ENCODE measurements around the gene ATP2A1.

ATP2A1 gene

GRCh38 chr16:28838558-28838918 lies 39.8 kb upstream of the ATP2A1 start:
- Histone ChIP-seq H2AFZ (ENCODE audit: insufficient read depth, low read length, poor library complexity) (no peak overlapping the region), H3K9me3 (ENCODE audit: insufficient read depth, low read depth, low read length) (no peaks in the 10 kb centered on the region), H3K4me3 (ENCODE audit: low read depth, low read length) (no peak overlapping the region), H3K79me1 (ENCODE audit: low read length) (no peaks in the 10 kb centered on the region), H2BK5ac (ENCODE audit: low read depth, low read length, poor library complexity) (no peak overlapping the region), H3K23ac (ENCODE audit: low read length) (no peak overlapping the region), H2AK5ac (ENCODE audit: low read length) (no peak overlapping the region), H2BK120ac (ENCODE audit: insufficient read depth, low read length, poor library complexity) (no peak overlapping the region), H4K8ac (ENCODE audit: low read depth, low read length) (no peak overlapping the region), H3K27ac (ENCODE audit: low read depth, low read length) (no peak overlapping the region), H3K4me2 (ENCODE audit: low read length) (no peak overlapping the region), H3K18ac (ENCODE audit: low read length) (no peak overlapping the region), H3K27me3 (ENCODE audit: insufficient read depth, low read length) (no peaks in the 10 kb centered on the region), H4K91ac (ENCODE audit: low read depth, low read length) (no peak overlapping the region), H3K36me3 (ENCODE audit: control insufficient read depth in 1 of 2, insufficient read depth in 2 of 2, low read length in 2 of 2) (peaks cover 57 to 69% of the 10 kb centered on the region in 2 experiments), H3K14ac (ENCODE audit: low read length) (no peak overlapping the region), H3K79me2 (ENCODE audit: control insufficient read depth, insufficient read depth, low read length, poor library complexity) (no peaks in the 10 kb centered on the region), H3K9ac (ENCODE audit: low read length) (no peak overlapping the region), H2BK12ac (ENCODE audit: low read length) (no peak overlapping the region), H3K4me1 (ENCODE audit: control insufficient read depth in 1 of 2, insufficient read depth in 2 of 2, low read length in 2 of 2) (no peaks in the 10 kb centered on the region), H4K12ac (ENCODE audit: low read depth, low read length) (no peak overlapping the region), H3K4ac (ENCODE audit: low read depth, low read length) (no peak overlapping the region)
- DNase-seq, result no peak
- no CpG with 5 or more reads among the region's 1 CpG for WGBS (ENCODE audit: extremely low coverage, insufficient coverage, insufficient read length)

- H3K23ac ChIP-seq (ENCODE audit: low read length), result no peak overlapping the region
- no peak overlapping the region for H2AFZ ChIP-seq (ENCODE audit: insufficient read depth, low read length, poor library complexity)
- H3K18ac ChIP-seq (ENCODE audit: low read length), result no peak overlapping the region
- DNase-seq, result no peak
- no peak overlapping the region for H3K4me3 ChIP-seq (ENCODE audit: low read depth, low read length)
- H3K27ac ChIP-seq (ENCODE audit: low read depth, low read length), result no peak overlapping the region
- WGBS (ENCODE audit: extremely low coverage, insufficient coverage, insufficient read length), result no CpG with 5 or more reads among the region's 14 CpGs
- peaks cover 58 to 69% of the 10 kb centered on the region in 2 experiments for H3K36me3 ChIP-seq (ENCODE audit: control insufficient read depth in 1 of 2, insufficient read depth in 2 of 2, low read length in 2 of 2)
- no peak overlapping the region for H4K91ac ChIP-seq (ENCODE audit: low read depth, low read length)
- no peak overlapping the region for H4K8ac ChIP-seq (ENCODE audit: low read depth, low read length)
- no peak overlapping the region for H4K12ac ChIP-seq (ENCODE audit: low read depth, low read length)
- H2AK5ac ChIP-seq (ENCODE audit: low read length), result no peak overlapping the region
- H2BK12ac ChIP-seq (ENCODE audit: low read length), result no peak overlapping the region
- H3K79me2 ChIP-seq (ENCODE audit: control insufficient read depth, insufficient read depth, low read length, poor library complexity), result no peaks in the 10 kb centered on the region
- no peaks in the 10 kb centered on the region for H3K79me1 ChIP-seq (ENCODE audit: low read length)
- no peak overlapping the region for H3K14ac ChIP-seq (ENCODE audit: low read length)
- no peak overlapping the region for H3K9ac ChIP-seq (ENCODE audit: low read length)
- H2BK5ac ChIP-seq (ENCODE audit: low read depth, low read length, poor library complexity), result no peak overlapping the region
- H3K4me2 ChIP-seq (ENCODE audit: low read length), result no peak overlapping the region
- no peaks in the 10 kb centered on the region for H3K27me3 ChIP-seq (ENCODE audit: insufficient read depth, low read length)
- H3K4me1 ChIP-seq (ENCODE audit: control insufficient read depth in 1 of 2, insufficient read depth in 2 of 2, low read length in 2 of 2), result no peaks in the 10 kb centered on the region
- H3K4ac ChIP-seq (ENCODE audit: low read depth, low read length), result no peak overlapping the region
- H2BK120ac ChIP-seq (ENCODE audit: insufficient read depth, low read length, poor library complexity), result no peak overlapping the region
- H3K9me3 ChIP-seq (ENCODE audit: insufficient read depth, low read depth, low read length), result no peaks in the 10 kb centered on the region
Measured at GRCh38 chr16:28839004-28839639, 39.2 kb upstream of the ATP2A1 start.

- Histone ChIP-seq H3K79me1 (ENCODE audit: low read length) (no peaks in the 10 kb centered on the region), H2BK12ac (ENCODE audit: low read length) (no peak overlapping the region), H4K91ac (ENCODE audit: low read depth, low read length) (no peak overlapping the region), H2BK120ac (ENCODE audit: insufficient read depth, low read length, poor library complexity) (no peak overlapping the region), H3K4me2 (ENCODE audit: low read length) (no peak overlapping the region), H3K27ac (ENCODE audit: low read depth, low read length) (no peak overlapping the region), H2BK5ac (ENCODE audit: low read depth, low read length, poor library complexity) (no peak overlapping the region), H4K12ac (ENCODE audit: low read depth, low read length) (no peak overlapping the region), H3K14ac (ENCODE audit: low read length) (no peak overlapping the region), H3K27me3 (ENCODE audit: insufficient read depth, low read length) (no peaks in the 10 kb centered on the region), H3K18ac (ENCODE audit: low read length) (no peak overlapping the region), H4K8ac (ENCODE audit: low read depth, low read length) (no peak overlapping the region), H3K23ac (ENCODE audit: low read length) (no peak overlapping the region), H3K79me2 (ENCODE audit: control insufficient read depth, insufficient read depth, low read length, poor library complexity) (no peaks in the 10 kb centered on the region), H3K4ac (ENCODE audit: low read depth, low read length) (no peak overlapping the region), H3K4me3 (ENCODE audit: low read depth, low read length) (no peak overlapping the region), H3K9ac (ENCODE audit: low read length) (no peak overlapping the region), H3K4me1 (ENCODE audit: control insufficient read depth in 1 of 2, insufficient read depth in 2 of 2, low read length in 2 of 2) (peaks cover 0 to 2% of the 10 kb centered on the region in 2 experiments), H2AFZ (ENCODE audit: insufficient read depth, low read length, poor library complexity) (no peak overlapping the region), H3K9me3 (ENCODE audit: insufficient read depth, low read depth, low read length) (no peaks in the 10 kb centered on the region), H3K36me3 (ENCODE audit: control insufficient read depth in 1 of 2, insufficient read depth in 2 of 2, low read length in 2 of 2) (peaks cover 58 to 69% of the 10 kb centered on the region in 2 experiments), H2AK5ac (ENCODE audit: low read length) (no peak overlapping the region)
- DNase-seq, result no peak
- no CpG with 5 or more reads among the region's 1 CpG for WGBS (ENCODE audit: extremely low coverage, insufficient coverage, insufficient read length)
Measured at GRCh38 chr16:28839899-28840298, 38.4 kb upstream of the ATP2A1 start.

- Histone ChIP-seq H4K12ac (ENCODE audit: low read depth, low read length) (no peak overlapping the region), H3K23ac (ENCODE audit: low read length) (no peak overlapping the region), H3K4me3 (ENCODE audit: low read depth, low read length) (no peak overlapping the region), H3K9ac (ENCODE audit: low read length) (no peak overlapping the region), H3K4me1 (ENCODE audit: control insufficient read depth in 1 of 2, insufficient read depth in 2 of 2, low read length in 2 of 2) (peaks cover 6 to 16% of the 10 kb centered on the region in 2 experiments), H3K79me1 (ENCODE audit: low read length) (peaks cover 9% of the 10 kb centered on the region), H2BK120ac (ENCODE audit: insufficient read depth, low read length, poor library complexity) (no peak overlapping the region), H4K91ac (ENCODE audit: low read depth, low read length) (no peak overlapping the region), H4K8ac (ENCODE audit: low read depth, low read length) (no peak overlapping the region), H2BK12ac (ENCODE audit: low read length) (no peak overlapping the region), H2AFZ (ENCODE audit: insufficient read depth, low read length, poor library complexity) (no peak overlapping the region), H2AK5ac (ENCODE audit: low read length) (no peak overlapping the region), H3K27ac (ENCODE audit: low read depth, low read length) (no peak overlapping the region), H3K14ac (ENCODE audit: low read length) (no peak overlapping the region), H2BK5ac (ENCODE audit: low read depth, low read length, poor library complexity) (no peak overlapping the region), H3K36me3 (ENCODE audit: control insufficient read depth in 1 of 2, insufficient read depth in 2 of 2, low read length in 2 of 2) (peaks cover 33 to 46% of the 10 kb centered on the region in 2 experiments), H3K27me3 (ENCODE audit: insufficient read depth, low read length) (no peaks in the 10 kb centered on the region), H3K79me2 (ENCODE audit: control insufficient read depth, insufficient read depth, low read length, poor library complexity) (peaks cover 10% of the 10 kb centered on the region), H3K18ac (ENCODE audit: low read length) (no peak overlapping the region), H3K4me2 (ENCODE audit: low read length) (no peak overlapping the region), H3K9me3 (ENCODE audit: insufficient read depth, low read depth, low read length) (no peaks in the 10 kb centered on the region), H3K4ac (ENCODE audit: low read depth, low read length) (no peak overlapping the region)
- WGBS (ENCODE audit: extremely low coverage, insufficient coverage, insufficient read length), result no CpG with 5 or more reads among the region's 7 CpGs
- no peak for DNase-seq
Measured at GRCh38 chr16:28842696-28843095, 35.6 kb upstream of the ATP2A1 start.

Measured in trophoblast cell (in vitro differentiated cells and primary cell).